HS-5 (cell line): ENCODE data around the gene MLX.
"Not testable (repeated sequence)": the region's sequence is repeated elsewhere in the genome, so short reads cannot be mapped to it uniquely, and the experiment has no call there.

Experiments used
- DNase-seq: peaks from one replicate; pipeline ENCODE4 v3.0.0-alpha.2; 2012; ENCODE audit warnings: low read depth

Gene MLX

GRCh38 chr17:42555122-42555622 is 11.7 kb upstream of the MLX start:
- DNase-seq, result no peak

GRCh38 chr17:42555961-42556617 is 10.8 kb upstream of the MLX start:
- DNase-seq, result not testable (repeated sequence)

GRCh38 chr17:42559075-42559474 is 7.8 kb upstream of the MLX start:
- DNase-seq, result no peak

GRCh38 chr17:42560246-42560645 is 6.7 kb upstream of the MLX start:
- no peak for DNase-seq

GRCh38 chr17:42561897-42562387 is 5.0 kb upstream of the MLX start, which contains the start of gene COASY:
Gene COASY (plus strand): TSS chr17:42562148. CDS start chr17:42562623, 475 bp downstream.
- DNase-seq, result peak; percentile 89

GRCh38 chr17:42562388-42563142 is 4.3 kb upstream of the MLX start:
- DNase-seq, result no peak

GRCh38 chr17:42563143-42563509 is 3.8 kb upstream of the MLX start:
- no peak for DNase-seq

GRCh38 chr17:42563543-42563942 is 3.4 kb upstream of the MLX start:
- no peak for DNase-seq

- DNase-seq, result no peak
These were observed 3.0 kb upstream of the MLX start for GRCh38 chr17:42563950-42564349.

GRCh38 chr17:42564815-42565522 is 1.9 kb upstream of the MLX start:
- DNase-seq, result no peak

GRCh38 chr17:42565523-42566214 is 1.2 kb upstream of the MLX start:
- DNase-seq, result no peak

- DNase-seq, result no peak
These were observed 551 bp upstream of the MLX start for GRCh38 chr17:42566215-42566882.

- DNase-seq, result no peak
These were observed 1.6 kb downstream of the MLX start for GRCh38 chr17:42568341-42569111.

- no peak for DNase-seq
These were observed 4.7 kb downstream of the MLX start for GRCh38 chr17:42571435-42572225.

GRCh38 chr17:42573095-42573494 is 6.2 kb downstream of the MLX start:
- DNase-seq, result no peak

GRCh38 chr17:42574463-42574862 is 7.6 kb downstream of the MLX start:
- no peak for DNase-seq

GRCh38 chr17:42577140-42577531 is 10.2 kb downstream of the MLX start:
- DNase-seq, result no peak

- peak; percentile 73 for DNase-seq
These were observed 10.8 kb downstream of the MLX start, which contains the start of gene PSMC3IP for GRCh38 chr17:42577532-42578281. Gene PSMC3IP (minus strand): TSS chr17:42577729. CDS start chr17:42577686, 43 bp downstream.

GRCh38 chr17:42578282-42578869 is 11.5 kb downstream of the MLX start:
- DNase-seq, result no peak
